Liver (tissue), 9 donors: ENCODE results near the gene SNX19. TPM values are rescaled to one million over a fixed set of nuclear protein-coding genes. Genes with fewer than 3 reads are reported as not detected.

Experiments
- DNase-seq: peaks from one replicate; pipeline ENCODE4 v3.0.0-alpha.2; 2017; ENCODE audit warnings: low spot score
- H3K27ac ChIP-seq, 2 donors: one replicate each; pipeline ENCODE4 v1.7.0; 2013; ENCODE audit warnings: inconsistent platforms in 2 of 2, low read length in 2 of 2, control low read depth in 1 of 2, low read depth in 1 of 2, mild to moderate bottlenecking in 1 of 2
- H3K27me3 ChIP-seq, 4 donors: one replicate each; pipeline versions ENCODE4 v1.6.1 to v1.7.0; 2013; ENCODE audit warnings: low read length in 3 of 4, inconsistent platforms in 1 of 4, mild to moderate bottlenecking in 1 of 4, moderate library complexity in 1 of 4; ENCODE audit not compliant: control insufficient read depth in 4 of 4, insufficient read depth in 4 of 4
- H3K36me3 ChIP-seq, 4 donors: one replicate each; pipeline versions ENCODE4 v1.6.1 to v1.7.0; 2013; ENCODE audit warnings: low read length in 3 of 4, mild to moderate bottlenecking in 3 of 4, low read depth in 1 of 4, moderate library complexity in 1 of 4; ENCODE audit not compliant: control insufficient read depth in 4 of 4, insufficient read depth in 3 of 4
- H3K4me1 ChIP-seq, 4 donors: one replicate each; pipeline versions ENCODE4 v1.6.1 to v1.7.0; 2013; ENCODE audit warnings: low read length in 3 of 4, mild to moderate bottlenecking in 3 of 4, moderate library complexity in 1 of 4; ENCODE audit not compliant: control insufficient read depth in 4 of 4, insufficient read depth in 4 of 4
- H3K4me3 ChIP-seq, 3 donors: one replicate each; pipeline versions ENCODE4 v1.6.1 to v1.7.0; 2013; ENCODE audit warnings: low read length in 3 of 3, control low read depth in 1 of 3, low read depth in 1 of 3, mild to moderate bottlenecking in 1 of 3
- H3K9ac ChIP-seq, 2 donors: one replicate each; pipeline ENCODE4 v1.7.0; 2013; ENCODE audit warnings: low read length in 2 of 2, mild to moderate bottlenecking in 2 of 2, moderate library complexity in 2 of 2, control low read depth in 1 of 2, low read depth in 1 of 2
- H3K9me3 ChIP-seq, 4 donors: one replicate each; pipeline versions ENCODE4 v1.6.1 to v1.7.0; 2013; ENCODE audit warnings: low read length in 3 of 4; ENCODE audit not compliant: control insufficient read depth in 4 of 4
- ATF3 ChIP-seq: IDR thresholded peaks from 2 replicates; pipeline ENCODE4 v1.6.1; 2016; ENCODE audit warnings: antibody characterized with exemption
- EGR1 ChIP-seq, 2 donors: IDR thresholded peaks; 2 replicates each; pipeline ENCODE4 v1.6.1; 2016 to 2018; ENCODE audit warnings: antibody characterized with exemption in 2 of 2, low read depth in 2 of 2
- FOXA1 ChIP-seq: IDR thresholded peaks from 2 replicates; pipeline ENCODE4 v1.6.1; 2016; ENCODE audit warnings: antibody characterized with exemption
- FOXA2 ChIP-seq: IDR thresholded peaks from 2 replicates; pipeline ENCODE4 v1.6.1; 2016; ENCODE audit warnings: antibody characterized with exemption
- GABPA ChIP-seq, 2 donors: IDR thresholded peaks in 1 of 2; conservative IDR thresholded peaks in 1 of 2; 2 replicates each; pipeline ENCODE4 v1.6.1; 2016; ENCODE audit warnings: antibody characterized with exemption in 2 of 2, mild to moderate bottlenecking in 1 of 2, moderate library complexity in 1 of 2
- HNF4A ChIP-seq, 2 donors: conservative IDR thresholded peaks; 2 replicates each; pipeline ENCODE4 v1.6.1; 2016; ENCODE audit warnings: antibody characterized with exemption in 2 of 2, mild to moderate bottlenecking in 2 of 2
- HNF4G ChIP-seq: IDR thresholded peaks from 2 replicates; pipeline ENCODE4 v1.6.1; 2016; ENCODE audit warnings: antibody characterized with exemption
- JUND ChIP-seq, 2 donors: IDR thresholded peaks; 2 replicates each; pipeline ENCODE4 v1.6.1; 2016; ENCODE audit warnings: antibody characterized with exemption in 2 of 2
- NR2F2 ChIP-seq: IDR thresholded peaks from 2 replicates; pipeline ENCODE4 v1.6.1; 2016; ENCODE audit warnings: antibody characterized with exemption
- RAD21 ChIP-seq, 2 donors: IDR thresholded peaks; 2 replicates each; pipeline ENCODE4 v1.6.1; 2016; ENCODE audit warnings: antibody characterized with exemption in 2 of 2, mild to moderate bottlenecking in 2 of 2
- SP1 ChIP-seq: IDR thresholded peaks from 2 replicates; pipeline ENCODE4 v1.6.1; 2018; ENCODE audit warnings: antibody characterized with exemption, mild to moderate bottlenecking
- TAF1 ChIP-seq: conservative IDR thresholded peaks from 2 replicates; pipeline ENCODE4 v1.6.1; 2016; ENCODE audit warnings: antibody characterized with exemption, mild to moderate bottlenecking
- YY1 ChIP-seq: IDR thresholded peaks from 2 replicates; pipeline ENCODE4 v1.6.1; 2016; ENCODE audit warnings: antibody characterized with exemption, mild to moderate bottlenecking
- ZBTB33 ChIP-seq: IDR thresholded peaks from 2 replicates; pipeline ENCODE4 v1.6.1; 2016; ENCODE audit warnings: antibody characterized with exemption
- WGBS: extraction: QIAGEN DNeasy Blood & Tissue Kit; methylation state at CpG from one replicate; pipeline ENCODE4 v1.1.7; 2013; 5-methylcytosine and 5-hydroxymethylcytosine counted together
- polyA plus RNA-seq, 2 donors: library from polyadenylated mRNA; stranded (reverse) in 1 of 2; unstranded in 1 of 2; fragments of 200-250 nt in 1 of 2; fragments of >200 nt in 1 of 2; fragmentation: Nextera tagmentation in 1 of 2; extraction: Ambion mirVana in 1 of 2; gene quantifications; one replicate each; pipeline versions ENCODE4 v1.2.1 to v1.2.3, GENCODE V29; 2013 to 2015
- total RNA-seq, 2 donors: library from RNA; depleted of rRNA; stranded (reverse); fragments of >200 nt; gene quantifications; one replicate each; pipeline ENCODE4 v1.2.3, GENCODE V29; 2014
- TF ChIP-seq, protein P1 (sequence below): IDR thresholded peaks from 2 replicates; pipeline ENCODE4 v1.6.1; 2016; ENCODE audit warnings: antibody characterized with exemption, mild to moderate bottlenecking
- TF ChIP-seq, protein P2 (sequence below): IDR thresholded peaks from 2 replicates; pipeline ENCODE4 v1.6.1; 2016; ENCODE audit warnings: antibody characterized with exemption
- donor health status: healthy.
- donor health status: healthy.
- donor health status: healthy.
- donor health status: healthy.
- donor health status: healthy.

SNX19 gene
- total and polyA plus RNA-seq, 4 donors: 16.5 to 94.5 (median 32.7) TPM

- H3K4me1 ChIP-seq: no peaks in the 10 kb centered on the region
- H3K4me3 ChIP-seq: no peak overlapping the region
- TF ChIP-seq GABPA (IDR thresholded peaks at IDR 0.05 in 1 of 2, conservative IDR thresholded peaks at IDR 0.05 in 1 of 2) (no peak), FOXA2 (no peak), HNF4A (conservative IDR thresholded peaks at IDR 0.05) (no peak), TAF1 (no peak), RAD21 (IDR thresholded peaks at IDR 0.05) (no peak), EGR1 (IDR thresholded peaks at IDR 0.05; ENCODE audit: low read depth in 2 of 2) (no peak)
- no peak overlapping the region for H3K9ac ChIP-seq
- DNase-seq: no peak
- H3K27ac ChIP-seq: no peak overlapping the region
- H3K27me3 ChIP-seq: peaks cover 0 to 7% (median 2%) of the 10 kb centered on the region in 4 donors
- 86% methylated on average over 6 of the region's 6 CpGs for WGBS
- H3K9me3 ChIP-seq: no peaks in the 10 kb centered on the region
- no peaks in the 10 kb centered on the region for H3K36me3 ChIP-seq
Observed at GRCh38 chr11:130848361-130849214, 67.7 kb downstream of the SNX19 start.

- TF ChIP-seq GABPA (IDR thresholded peaks at IDR 0.05 in 1 of 2, conservative IDR thresholded peaks at IDR 0.05 in 1 of 2): no peak
- no peak for TF ChIP-seq YY1
- TF ChIP-seq, protein P1, sequence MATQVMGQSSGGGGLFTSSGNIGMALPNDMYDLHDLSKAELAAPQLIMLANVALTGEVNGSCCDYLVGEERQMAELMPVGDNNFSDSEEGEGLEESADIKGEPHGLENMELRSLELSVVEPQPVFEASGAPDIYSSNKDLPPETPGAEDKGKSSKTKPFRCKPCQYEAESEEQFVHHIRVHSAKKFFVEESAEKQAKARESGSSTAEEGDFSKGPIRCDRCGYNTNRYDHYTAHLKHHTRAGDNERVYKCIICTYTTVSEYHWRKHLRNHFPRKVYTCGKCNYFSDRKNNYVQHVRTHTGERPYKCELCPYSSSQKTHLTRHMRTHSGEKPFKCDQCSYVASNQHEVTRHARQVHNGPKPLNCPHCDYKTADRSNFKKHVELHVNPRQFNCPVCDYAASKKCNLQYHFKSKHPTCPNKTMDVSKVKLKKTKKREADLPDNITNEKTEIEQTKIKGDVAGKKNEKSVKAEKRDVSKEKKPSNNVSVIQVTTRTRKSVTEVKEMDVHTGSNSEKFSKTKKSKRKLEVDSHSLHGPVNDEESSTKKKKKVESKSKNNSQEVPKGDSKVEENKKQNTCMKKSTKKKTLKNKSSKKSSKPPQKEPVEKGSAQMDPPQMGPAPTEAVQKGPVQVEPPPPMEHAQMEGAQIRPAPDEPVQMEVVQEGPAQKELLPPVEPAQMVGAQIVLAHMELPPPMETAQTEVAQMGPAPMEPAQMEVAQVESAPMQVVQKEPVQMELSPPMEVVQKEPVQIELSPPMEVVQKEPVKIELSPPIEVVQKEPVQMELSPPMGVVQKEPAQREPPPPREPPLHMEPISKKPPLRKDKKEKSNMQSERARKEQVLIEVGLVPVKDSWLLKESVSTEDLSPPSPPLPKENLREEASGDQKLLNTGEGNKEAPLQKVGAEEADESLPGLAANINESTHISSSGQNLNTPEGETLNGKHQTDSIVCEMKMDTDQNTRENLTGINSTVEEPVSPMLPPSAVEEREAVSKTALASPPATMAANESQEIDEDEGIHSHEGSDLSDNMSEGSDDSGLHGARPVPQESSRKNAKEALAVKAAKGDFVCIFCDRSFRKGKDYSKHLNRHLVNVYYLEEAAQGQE: no peak
- no peak for TF ChIP-seq NR2F2
- TF ChIP-seq ATF3: no peak
- no peak for TF ChIP-seq JUND (IDR thresholded peaks at IDR 0.05)
- no peak for TF ChIP-seq FOXA1
- TF ChIP-seq, protein P2, sequence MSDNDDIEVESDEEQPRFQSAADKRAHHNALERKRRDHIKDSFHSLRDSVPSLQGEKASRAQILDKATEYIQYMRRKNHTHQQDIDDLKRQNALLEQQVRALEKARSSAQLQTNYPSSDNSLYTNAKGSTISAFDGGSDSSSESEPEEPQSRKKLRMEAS: no peak
- no peak for TF ChIP-seq HNF4G
- TF ChIP-seq RAD21 (IDR thresholded peaks at IDR 0.05): no peak
- TF ChIP-seq SP1: no peak
- TF ChIP-seq ZBTB33: no peak
- no peak for TF ChIP-seq TAF1
- no peak for TF ChIP-seq FOXA2
- H3K27ac ChIP-seq: no peak overlapping the region
- no peak for DNase-seq
- no peak overlapping the region for H3K9ac ChIP-seq
- H3K27me3 ChIP-seq: peaks cover 0 to 7% (median 2%) of the 10 kb centered on the region in 4 donors
- H3K4me3 ChIP-seq: no peak overlapping the region
- H3K9me3 ChIP-seq: no peaks in the 10 kb centered on the region
- H3K4me1 ChIP-seq: no peaks in the 10 kb centered on the region
- 90% methylated on average over 8 of the region's 8 CpGs for WGBS
- H3K36me3 ChIP-seq: no peaks in the 10 kb centered on the region
Observed at GRCh38 chr11:130847517-130847916, 68.8 kb downstream of the SNX19 start.
